Endodermal cell (in vitro differentiated cells): ENCODE measurements around the gene GPR68. TPM values are rescaled to one million over a fixed set of nuclear protein-coding genes. Genes with fewer than 3 reads are reported as not detected.

Source experiments
- DNase-seq: peaks from one replicate; pipeline ENCODE4 v3.0.0-alpha.2; 2017
- H3K27ac ChIP-seq: 2 replicates; pipeline ENCODE4 v1.5.1; 2013; ENCODE audit warnings: mild to moderate bottlenecking, low read depth, low read length, moderate library complexity
- H3K27me3 ChIP-seq: 2 replicates; pipeline ENCODE4 v1.6.1; 2013; ENCODE audit warnings: mild to moderate bottlenecking, low read length, moderate library complexity; ENCODE audit not compliant: insufficient read depth, control insufficient read depth, poor library complexity, severe bottlenecking
- H3K36me3 ChIP-seq: 2 replicates; pipeline ENCODE4 v1.7.0; 2013; ENCODE audit warnings: mild to moderate bottlenecking, low read length, moderate library complexity; ENCODE audit not compliant: control insufficient read depth, insufficient read depth
- H3K4me1 ChIP-seq: one replicate; pipeline ENCODE4 v1.7.0; 2013; ENCODE audit warnings: low read length; ENCODE audit not compliant: control insufficient read depth, insufficient read depth
- H3K4me3 ChIP-seq: 2 replicates; pipeline ENCODE4 v1.5.1; 2013; ENCODE audit warnings: mild to moderate bottlenecking, low read length, moderate library complexity
- H3K9ac ChIP-seq: 2 replicates; pipeline ENCODE4 v1.6.1; 2013; ENCODE audit warnings: mild to moderate bottlenecking, low read length, moderate library complexity; ENCODE audit not compliant: poor library complexity, severe bottlenecking; ENCODE audit errors: extremely low read depth
- H3K9me3 ChIP-seq: 2 replicates; pipeline ENCODE4 v1.6.1; 2013; ENCODE audit warnings: mild to moderate bottlenecking, low read length, moderate library complexity; ENCODE audit not compliant: control insufficient read depth
- H3K27ac Mint-ChIP-seq: 2 replicates; pipeline ENCODE4 v1.8.0; 2020; ENCODE audit warnings: mixed read lengths
- H3K27me3 Mint-ChIP-seq: 2 replicates; pipeline ENCODE4 v1.8.0; 2021; ENCODE audit warnings: mild to moderate bottlenecking, mixed read lengths; ENCODE audit not compliant: insufficient read depth
- H3K36me3 Mint-ChIP-seq: 2 replicates; pipeline ENCODE4 v1.8.0; 2020; ENCODE audit warnings: low read depth, mixed read lengths
- H3K4me1 Mint-ChIP-seq: 2 replicates; pipeline ENCODE4 v1.8.0; 2020; ENCODE audit warnings: mixed read lengths
- H3K4me3 Mint-ChIP-seq: 2 replicates; pipeline ENCODE4 v1.8.0; 2020; ENCODE audit warnings: mild to moderate bottlenecking, moderate library complexity, mixed read lengths
- H3K9me3 Mint-ChIP-seq: 2 replicates; pipeline ENCODE4 v1.8.0; 2020; ENCODE audit warnings: mild to moderate bottlenecking, mixed read lengths
- CTCF ChIP-seq: fragments of 200-600 bp; sonication (generic); conservative IDR thresholded peaks from 2 replicates; pipeline ENCODE4 v1.5.0; 2021; ENCODE audit warnings: antibody characterized with exemption, mild to moderate bottlenecking
- WGBS, 2 experiments: methylation state at CpG; one replicate each; pipeline versions ENCODE4 v1.1.5 to v1.1.7; 2013; ENCODE audit warnings: missing lambda C conversion rate in 2 of 2, mixed read lengths in 1 of 2; ENCODE audit not compliant: insufficient coverage in 1 of 2, insufficient read length in 1 of 2; 5-methylcytosine and 5-hydroxymethylcytosine counted together
- total RNA-seq, 2 donors: library from RNA; stranded (reverse); fragmentation: NEBNext Ultra II Directional in 1 of 2; extraction: Animal tissue kit (Norgen Biotek cat#: 25700) in 1 of 2; gene quantifications; 2 replicates in 1 of 2; 3 replicates in 1 of 2; pipeline ENCODE4 v1.2.1, GENCODE V29; 2021

The GPR68 gene
- total RNA-seq, 2 donors from 2014 or later = 0.38 to 0.44 TPM

- TF ChIP-seq CTCF = no peak
- H3K4me1 Mint-ChIP-seq = no peaks in the 10 kb centered on the region
- H3K4me1 ChIP-seq = no peaks in the 10 kb centered on the region
- H3K36me3 ChIP-seq = no peaks in the 10 kb centered on the region
- H3K4me3 Mint-ChIP-seq = no peak overlapping the region
- 60 to 83% methylated on average over 3 to 13 of the region's 13 CpGs for WGBS, 2 experiments
- no peaks in the 10 kb centered on the region for H3K9me3 ChIP-seq
- peaks cover 2% of the 10 kb centered on the region for H3K27me3 Mint-ChIP-seq
- H3K9ac ChIP-seq = no peak overlapping the region
- DNase-seq = no peak
- no peak overlapping the region for H3K27ac ChIP-seq
- no peaks in the 10 kb centered on the region for H3K27me3 ChIP-seq
- H3K4me3 ChIP-seq = no peak overlapping the region
- H3K27ac Mint-ChIP-seq = no peak overlapping the region
- no peaks in the 10 kb centered on the region for H3K9me3 Mint-ChIP-seq
- H3K36me3 Mint-ChIP-seq = peaks cover 22% of the 10 kb centered on the region
These were observed 24.8 kb downstream of the GPR68 start for GRCh38 chr14:91219517-91220389.

GRCh38 chr14:91218014-91218413, 26.5 kb downstream of the GPR68 start:
- Histone ChIP-seq H3K4me3 (no peak overlapping the region), H3K36me3 (no peaks in the 10 kb centered on the region), H3K27ac (no peak overlapping the region), H3K4me1 (no peaks in the 10 kb centered on the region), H3K27me3 (no peaks in the 10 kb centered on the region), H3K9me3 (no peaks in the 10 kb centered on the region), H3K9ac (no peak overlapping the region)
- no peak overlapping the region for H3K4me3 Mint-ChIP-seq
- H3K36me3 Mint-ChIP-seq = peaks cover 26% of the 10 kb centered on the region
- no peaks in the 10 kb centered on the region for H3K9me3 Mint-ChIP-seq
- DNase-seq = no peak
- 91 to 92% methylated on average over 3 to 4 of the region's 4 CpGs for WGBS, 2 experiments
- TF ChIP-seq CTCF = no peak
- no peaks in the 10 kb centered on the region for H3K4me1 Mint-ChIP-seq
- H3K27me3 Mint-ChIP-seq = peaks cover 2% of the 10 kb centered on the region
- H3K27ac Mint-ChIP-seq = peak overlapping the region; percentile 21

- 93% methylated on average over 9 to 13 of the region's 13 CpGs for WGBS, 2 experiments
- no peaks in the 10 kb centered on the region for H3K4me1 Mint-ChIP-seq
- H3K27me3 Mint-ChIP-seq = no peaks in the 10 kb centered on the region
- Histone ChIP-seq H3K9ac (no peak overlapping the region), H3K27ac (no peak overlapping the region), H3K27me3 (no peaks in the 10 kb centered on the region), H3K9me3 (no peaks in the 10 kb centered on the region), H3K36me3 (no peaks in the 10 kb centered on the region), H3K4me3 (no peak overlapping the region), H3K4me1 (no peaks in the 10 kb centered on the region)
- peaks cover 24% of the 10 kb centered on the region for H3K36me3 Mint-ChIP-seq
- H3K4me3 Mint-ChIP-seq = no peak overlapping the region
- no peak for TF ChIP-seq CTCF
- H3K9me3 Mint-ChIP-seq = no peaks in the 10 kb centered on the region
- no peak overlapping the region for H3K27ac Mint-ChIP-seq
- DNase-seq = peak; percentile 48
These were observed 27.7 kb downstream of the GPR68 start for GRCh38 chr14:91216731-91217226.
